OCI-LY1 (cell line): Measurements from ENCODE around the gene KRTAP10-8.

Experiments
- H2AFZ ChIP-seq: fragments of 200-600 bp; sonication (generic), shearing (Covaris generic); 2 replicates; pipeline ENCODE4 v1.6.0; 2014; ENCODE audit warnings: antibody characterized with exemption, mild to moderate bottlenecking, low read length
- H3F3A ChIP-seq: fragments of 200-600 bp; sonication (generic), shearing (Covaris generic); 2 replicates; pipeline ENCODE4 v1.6.0; 2014; ENCODE audit warnings: mild to moderate bottlenecking, antibody characterized with exemption, low read length, moderate library complexity; ENCODE audit not compliant: insufficient read depth
- H3K27ac ChIP-seq: fragments of 200-600 bp; sonication (generic); 2 replicates; pipeline ENCODE4 v1.5.1; 2014; ENCODE audit warnings: low read length, mixed run types, mild to moderate bottlenecking, low read depth; ENCODE audit not compliant: poor library complexity, severe bottlenecking
- H3K27me3 ChIP-seq: fragments of 200-600 bp; sonication (generic); 2 replicates; pipeline ENCODE4 v1.6.0; 2014; ENCODE audit warnings: antibody characterized with exemption, mild to moderate bottlenecking, low read length, moderate library complexity; ENCODE audit not compliant: insufficient read depth
- H3K36me3 ChIP-seq: fragments of 200-600 bp; sonication (generic); 2 replicates; pipeline ENCODE4 v1.6.1; 2014; ENCODE audit warnings: mild to moderate bottlenecking, antibody characterized with exemption, low read length, moderate library complexity, mixed read lengths; ENCODE audit not compliant: insufficient read depth
- H3K4me1 ChIP-seq: fragments of 200-600 bp; sonication (generic); 2 replicates; pipeline ENCODE4 v1.5.1; 2014; ENCODE audit warnings: mild to moderate bottlenecking, low read length, moderate library complexity; ENCODE audit not compliant: insufficient read depth, severe bottlenecking
- H3K4me2 ChIP-seq: fragments of 200-600 bp; sonication (generic), shearing (Covaris generic); 2 replicates; pipeline ENCODE4 v1.6.1; 2014; ENCODE audit warnings: low read length
- H3K4me3 ChIP-seq: fragments of 200-600 bp; sonication (generic); 2 replicates; pipeline ENCODE4 v1.5.1; 2014; ENCODE audit warnings: low read length, low read depth, mild to moderate bottlenecking, mixed read lengths; ENCODE audit not compliant: poor library complexity, severe bottlenecking
- H3K79me2 ChIP-seq: fragments of 200-600 bp; shearing (Covaris generic); 2 replicates; pipeline ENCODE4 v1.6.1; 2016; ENCODE audit warnings: mixed run types, low read length, mixed read lengths; ENCODE audit not compliant: insufficient read depth
- H3K9ac ChIP-seq: fragments of 200-600 bp; sonication (generic), shearing (Covaris generic); 2 replicates; pipeline ENCODE4 v1.6.1; 2014; ENCODE audit warnings: mild to moderate bottlenecking, low read length, mixed read lengths
- H3K9me2 ChIP-seq: fragments of 200-600 bp; sonication (generic), shearing (Covaris generic); 2 replicates; pipeline ENCODE4 v1.6.1; 2014; ENCODE audit warnings: low read depth, mild to moderate bottlenecking, low read length, mixed read lengths
- H3K9me3 ChIP-seq: fragments of 200-600 bp; shearing (Covaris generic); 2 replicates; pipeline ENCODE4 v1.6.1; 2014; ENCODE audit warnings: low read length, mixed read lengths
- H4K20me1 ChIP-seq: fragments of 200-600 bp; sonication (generic), shearing (Covaris generic); 2 replicates; pipeline ENCODE4 v1.6.0; 2016; ENCODE audit warnings: mild to moderate bottlenecking, low read length; ENCODE audit not compliant: insufficient read depth
- EZH2 ChIP-seq: fragments of 200-600 bp; sonication (generic), shearing (Covaris generic); IDR thresholded peaks from 2 replicates; pipeline ENCODE4 v1.8.0; 2017; ENCODE audit warnings: borderline replicate concordance, mixed run types, mild to moderate bottlenecking, antibody characterized with exemption, low read length, moderate library complexity, mixed read lengths
- TF ChIP-seq, protein P1 (sequence below): fragments of 200-600 bp; sonication (generic), shearing (Covaris generic); IDR thresholded peaks from 2 replicates; pipeline ENCODE4 v1.5.1; 2017; ENCODE audit warnings: mild to moderate bottlenecking, antibody characterized with exemption, low read length, moderate library complexity, mixed read lengths

KRTAP10-8 gene

DNA sequence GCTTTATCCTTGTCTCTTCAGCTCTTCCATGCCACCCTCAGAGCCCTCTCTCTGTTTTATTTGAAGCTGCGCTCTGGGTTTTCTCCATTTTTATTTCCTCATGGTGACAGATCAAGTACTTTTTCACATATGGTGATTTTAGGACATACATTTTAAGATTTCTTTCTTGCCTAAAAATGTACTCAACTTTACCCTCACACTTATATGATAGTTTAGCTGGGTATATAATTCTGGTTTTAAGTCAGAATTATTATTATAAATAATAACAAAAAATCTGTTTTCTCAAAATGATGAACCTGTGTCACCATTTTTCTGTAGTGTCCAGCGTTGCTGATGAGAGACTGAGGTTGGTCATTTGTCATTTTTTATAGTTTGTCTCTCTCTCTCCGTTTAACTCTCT, 30.7 kb upstream of the KRTAP10-8 start:
- Histone ChIP-seq H3K4me3 (no peak overlapping the region), H2AFZ (no peak overlapping the region), H3F3A (no peaks in the 10 kb centered on the region), H3K4me1 (no peaks in the 10 kb centered on the region), H3K9me3 (peaks cover 4% of the 10 kb centered on the region; the same call in 1 of the 2 replicates), H3K27me3 (no peaks in the 10 kb centered on the region; the same call in 1 of the 2 replicates), H3K79me2 (no peaks in the 10 kb centered on the region), H3K27ac (no peak overlapping the region), H3K9ac (no peak overlapping the region), H4K20me1 (no peaks in the 10 kb centered on the region), H3K4me2 (no peak overlapping the region), H3K36me3 (no peaks in the 10 kb centered on the region; the same call in 1 of the 2 replicates), H3K9me2 (no peaks in the 10 kb centered on the region)
- no peak for TF ChIP-seq EZH2
- TF ChIP-seq, protein P1, sequence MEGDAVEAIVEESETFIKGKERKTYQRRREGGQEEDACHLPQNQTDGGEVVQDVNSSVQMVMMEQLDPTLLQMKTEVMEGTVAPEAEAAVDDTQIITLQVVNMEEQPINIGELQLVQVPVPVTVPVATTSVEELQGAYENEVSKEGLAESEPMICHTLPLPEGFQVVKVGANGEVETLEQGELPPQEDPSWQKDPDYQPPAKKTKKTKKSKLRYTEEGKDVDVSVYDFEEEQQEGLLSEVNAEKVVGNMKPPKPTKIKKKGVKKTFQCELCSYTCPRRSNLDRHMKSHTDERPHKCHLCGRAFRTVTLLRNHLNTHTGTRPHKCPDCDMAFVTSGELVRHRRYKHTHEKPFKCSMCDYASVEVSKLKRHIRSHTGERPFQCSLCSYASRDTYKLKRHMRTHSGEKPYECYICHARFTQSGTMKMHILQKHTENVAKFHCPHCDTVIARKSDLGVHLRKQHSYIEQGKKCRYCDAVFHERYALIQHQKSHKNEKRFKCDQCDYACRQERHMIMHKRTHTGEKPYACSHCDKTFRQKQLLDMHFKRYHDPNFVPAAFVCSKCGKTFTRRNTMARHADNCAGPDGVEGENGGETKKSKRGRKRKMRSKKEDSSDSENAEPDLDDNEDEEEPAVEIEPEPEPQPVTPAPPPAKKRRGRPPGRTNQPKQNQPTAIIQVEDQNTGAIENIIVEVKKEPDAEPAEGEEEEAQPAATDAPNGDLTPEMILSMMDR, result no peak

DNA sequence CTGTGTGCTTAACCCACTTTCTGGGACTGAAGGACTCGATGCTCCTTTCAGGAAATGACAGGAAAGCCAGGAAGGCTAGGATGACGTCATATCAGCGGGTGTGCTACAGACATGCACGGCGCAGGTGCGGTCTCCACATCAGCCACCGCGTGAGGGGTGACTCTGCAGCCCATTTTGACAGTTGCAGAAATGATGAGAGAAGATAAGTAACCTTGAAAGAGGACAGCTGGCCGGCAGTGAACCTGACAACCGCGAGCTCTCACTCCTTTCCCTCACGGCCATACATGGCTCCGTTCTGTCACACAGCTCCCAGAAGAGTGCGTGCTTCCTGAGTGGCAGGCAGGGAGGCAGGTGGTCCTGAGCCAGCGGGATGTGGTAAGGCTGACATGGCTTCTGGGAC, 29.8 kb upstream of the KRTAP10-8 start:
- Histone ChIP-seq H3K4me1 (no peaks in the 10 kb centered on the region), H3K9ac (no peak overlapping the region), H4K20me1 (no peaks in the 10 kb centered on the region), H2AFZ (no peak overlapping the region), H3K9me3 (peaks cover 4% of the 10 kb centered on the region; the same call in 1 of the 2 replicates), H3K27ac (no peak overlapping the region), H3K4me2 (no peak overlapping the region), H3K4me3 (no peak overlapping the region), H3K9me2 (no peaks in the 10 kb centered on the region), H3F3A (no peaks in the 10 kb centered on the region), H3K36me3 (no peaks in the 10 kb centered on the region; the same call in 1 of the 2 replicates), H3K27me3 (no peaks in the 10 kb centered on the region; the same call in 1 of the 2 replicates), H3K79me2 (no peaks in the 10 kb centered on the region)
- TF ChIP-seq EZH2, result no peak
- TF ChIP-seq, protein P1, result no peak

DNA sequence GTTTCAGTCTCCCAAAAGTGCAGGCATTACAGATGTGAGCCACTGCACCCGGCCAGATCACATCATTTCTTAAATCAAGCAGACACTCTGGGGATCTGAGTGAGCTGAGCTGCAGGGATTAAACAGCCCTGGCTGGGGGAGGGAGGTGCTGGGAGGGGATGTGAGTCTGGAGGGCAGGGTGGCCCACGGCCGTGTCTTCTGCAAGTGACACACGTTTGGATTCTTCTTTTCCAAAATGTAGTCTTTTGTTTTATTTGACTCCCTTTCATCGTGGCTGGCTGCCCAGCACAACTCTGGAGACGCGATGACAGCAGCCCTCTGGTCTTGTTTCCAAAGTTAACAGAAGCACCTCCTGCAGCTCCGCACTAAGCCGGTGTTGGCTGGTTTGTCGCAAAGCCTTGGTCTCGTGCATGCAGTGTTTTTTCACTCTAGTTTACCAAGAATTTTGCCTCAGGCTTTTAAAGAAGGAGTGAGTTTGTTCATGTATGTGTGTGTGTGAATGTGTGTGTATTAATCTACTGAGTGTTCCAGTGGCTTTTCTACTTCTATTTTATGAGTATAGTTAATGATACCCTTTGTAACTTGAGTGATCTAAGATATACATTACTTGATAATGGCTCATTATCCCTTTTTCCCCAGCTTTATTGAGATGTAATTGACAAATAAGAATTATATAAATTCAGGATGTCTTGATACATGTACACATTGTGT, 28.6 kb upstream of the KRTAP10-8 start:
- no peaks in the 10 kb centered on the region for H3K27me3 ChIP-seq
- H4K20me1 ChIP-seq, result no peaks in the 10 kb centered on the region
- no peaks in the 10 kb centered on the region for H3K9me2 ChIP-seq
- no peaks in the 10 kb centered on the region for H3K4me1 ChIP-seq
- TF ChIP-seq, protein P1, result no peak
- no peak for TF ChIP-seq EZH2
- no peak overlapping the region for H3K9ac ChIP-seq
- no peaks in the 10 kb centered on the region for H3K9me3 ChIP-seq
- H3F3A ChIP-seq, result no peaks in the 10 kb centered on the region
- no peak overlapping the region for H2AFZ ChIP-seq
- H3K79me2 ChIP-seq, result no peaks in the 10 kb centered on the region
- H3K4me3 ChIP-seq, result no peak overlapping the region
- no peak overlapping the region for H3K27ac ChIP-seq
- no peaks in the 10 kb centered on the region for H3K36me3 ChIP-seq
- no peak overlapping the region for H3K4me2 ChIP-seq
